Measurements from ENCODE around the gene OGA.

- TF ChIP-seq, protein P1, sequence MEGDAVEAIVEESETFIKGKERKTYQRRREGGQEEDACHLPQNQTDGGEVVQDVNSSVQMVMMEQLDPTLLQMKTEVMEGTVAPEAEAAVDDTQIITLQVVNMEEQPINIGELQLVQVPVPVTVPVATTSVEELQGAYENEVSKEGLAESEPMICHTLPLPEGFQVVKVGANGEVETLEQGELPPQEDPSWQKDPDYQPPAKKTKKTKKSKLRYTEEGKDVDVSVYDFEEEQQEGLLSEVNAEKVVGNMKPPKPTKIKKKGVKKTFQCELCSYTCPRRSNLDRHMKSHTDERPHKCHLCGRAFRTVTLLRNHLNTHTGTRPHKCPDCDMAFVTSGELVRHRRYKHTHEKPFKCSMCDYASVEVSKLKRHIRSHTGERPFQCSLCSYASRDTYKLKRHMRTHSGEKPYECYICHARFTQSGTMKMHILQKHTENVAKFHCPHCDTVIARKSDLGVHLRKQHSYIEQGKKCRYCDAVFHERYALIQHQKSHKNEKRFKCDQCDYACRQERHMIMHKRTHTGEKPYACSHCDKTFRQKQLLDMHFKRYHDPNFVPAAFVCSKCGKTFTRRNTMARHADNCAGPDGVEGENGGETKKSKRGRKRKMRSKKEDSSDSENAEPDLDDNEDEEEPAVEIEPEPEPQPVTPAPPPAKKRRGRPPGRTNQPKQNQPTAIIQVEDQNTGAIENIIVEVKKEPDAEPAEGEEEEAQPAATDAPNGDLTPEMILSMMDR (IDR thresholded peaks at IDR 0.05 in 8 of 11, conservative IDR thresholded peaks at IDR 0.05 in 3 of 11) = no peak
- TF ChIP-seq POLR2A (IDR thresholded peaks at IDR 0.05) = no peak
- TF ChIP-seq POLR2AphosphoS5 (IDR thresholded peaks at IDR 0.05) = peak in 2 of 3 donors; percentile 42 to 59
Observed at GRCh38 chr10:101839416-101840063, 21.3 kb upstream of the OGA start.
